ENCODE measurements around the gene LMOD2. TPM values are rescaled to one million over a fixed set of nuclear protein-coding genes. Genes with fewer than 3 reads are reported as not detected.
"Not testable (repeated sequence)": the region's sequence is repeated elsewhere in the genome, so short reads cannot be mapped to it uniquely, and the experiment has no call there.

Gene LMOD2
- total RNA-seq, 2 donors from 2014 or later = not detected

DNA sequence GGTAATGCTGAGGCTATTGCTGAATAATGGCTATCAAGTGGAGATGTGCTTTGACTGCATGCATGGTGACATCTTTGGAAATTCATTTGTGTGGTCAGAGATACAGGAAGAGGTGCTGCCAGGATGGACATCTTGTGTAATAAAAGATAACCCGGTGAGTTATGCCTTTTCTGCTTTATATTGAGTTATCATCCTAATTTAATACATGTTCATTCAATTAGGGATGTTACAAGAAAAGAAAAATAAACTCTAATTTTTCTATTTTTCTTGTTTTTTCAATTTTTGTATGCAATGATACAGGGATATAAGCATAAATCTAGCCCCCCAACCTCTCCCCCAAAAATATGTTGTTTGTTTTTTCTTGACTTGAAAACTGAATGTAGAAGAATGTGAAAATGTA, 26.4 kb upstream of the LMOD2 start:
- DNase-seq (no peak), ATAC-seq (replicated peaks in 1 of 2) (no peak)
- Mint-ChIP-seq H3K36me3 (ENCODE audit: insufficient read depth in 2 of 2) (no peaks in the 10 kb centered on the region), H3K4me3 (no peak overlapping the region), H3K27ac (no peak overlapping the region), H3K9me3 (no peaks in the 10 kb centered on the region), H3K4me1 (ENCODE audit: low read depth) (no peaks in the 10 kb centered on the region), H3K27me3 (ENCODE audit: low read depth) (peaks cover 5% of the 10 kb centered on the region)

DNA sequence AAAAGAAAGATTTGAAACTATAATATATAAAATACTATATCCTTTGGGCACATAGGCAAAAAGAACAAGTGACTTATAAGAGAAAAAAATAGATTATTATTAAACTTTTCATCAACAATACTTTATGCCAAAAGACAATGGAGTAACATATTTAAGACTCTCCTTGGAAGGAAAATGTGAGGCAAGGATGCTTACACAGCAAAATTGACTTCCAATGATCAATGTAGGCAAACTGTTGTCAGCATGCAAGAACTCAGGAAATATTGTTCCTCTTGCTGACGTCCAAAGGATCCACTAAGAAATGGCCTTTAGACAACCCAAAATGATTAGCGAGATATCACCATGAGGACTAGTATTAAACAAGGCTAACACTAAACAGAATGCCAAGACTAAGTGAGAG, 22.9 kb upstream of the LMOD2 start:
- ATAC-seq (replicated peaks in 1 of 2) (no peak), DNase-seq (no peak)
- Mint-ChIP-seq H3K27me3 (ENCODE audit: low read depth) (peaks cover 13% of the 10 kb centered on the region), H3K4me1 (ENCODE audit: low read depth) (no peaks in the 10 kb centered on the region), H3K27ac (no peak overlapping the region), H3K9me3 (no peaks in the 10 kb centered on the region), H3K36me3 (ENCODE audit: insufficient read depth in 2 of 2) (no peaks in the 10 kb centered on the region), H3K4me3 (no peak overlapping the region)

DNA sequence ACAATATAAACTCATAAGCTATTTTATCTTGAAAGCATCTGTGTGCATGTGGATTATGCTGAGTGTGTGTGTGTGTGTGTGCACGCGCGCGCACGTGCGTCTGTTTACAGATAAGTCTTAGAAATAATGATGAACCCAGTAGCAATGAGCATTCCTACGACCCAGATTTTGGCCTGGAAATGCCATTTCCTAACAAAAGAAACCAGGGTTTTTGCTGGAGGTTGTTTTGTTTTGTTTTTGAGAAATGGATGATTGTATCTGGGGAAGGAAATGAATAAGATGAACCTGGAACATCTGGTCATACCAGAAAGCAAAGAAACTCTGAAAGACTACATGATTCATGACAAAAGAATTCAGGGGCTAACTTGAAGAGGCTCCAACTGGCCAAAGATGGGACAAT, 22.1 kb upstream of the LMOD2 start:
- H3K36me3 Mint-ChIP-seq (ENCODE audit: insufficient read depth in 2 of 2) = no peaks in the 10 kb centered on the region
- no peak overlapping the region for H3K27ac Mint-ChIP-seq
- ATAC-seq (replicated peaks in 1 of 2) = no peak
- DNase-seq = no peak
- H3K4me3 Mint-ChIP-seq = no peak overlapping the region
- H3K9me3 Mint-ChIP-seq = no peaks in the 10 kb centered on the region
- H3K27me3 Mint-ChIP-seq (ENCODE audit: low read depth) = peaks cover 19% of the 10 kb centered on the region
- no peaks in the 10 kb centered on the region for H3K4me1 Mint-ChIP-seq (ENCODE audit: low read depth)

DNA sequence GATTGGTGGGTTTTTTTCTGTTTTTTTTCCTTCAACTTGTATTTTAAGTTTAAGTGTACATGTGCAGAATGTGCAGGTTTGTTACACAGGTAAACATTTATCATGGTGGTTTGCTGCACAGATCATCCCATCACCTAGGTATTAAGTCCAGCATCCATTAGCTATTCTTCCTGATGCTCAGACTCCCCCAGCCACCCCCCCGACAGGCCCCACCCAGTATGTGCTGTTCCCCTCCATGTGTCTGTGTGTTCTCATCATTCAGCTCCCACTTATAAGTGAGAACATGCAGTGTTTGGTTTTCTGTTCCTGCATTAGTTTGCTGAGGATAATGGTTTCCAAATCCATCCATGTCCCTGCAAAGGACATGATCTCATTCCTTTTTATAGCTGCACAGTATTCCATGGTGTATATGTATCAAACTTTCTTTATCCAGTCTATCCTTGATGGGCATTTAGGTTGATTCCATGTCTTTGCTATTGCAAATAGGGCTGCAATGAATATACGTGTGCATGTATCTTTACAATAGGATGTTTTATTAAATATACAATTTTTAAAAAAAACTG, 21.6 kb upstream of the LMOD2 start:
- ATAC-seq (replicated peaks in 1 of 2); H3K4me1 Mint-ChIP-seq (ENCODE audit: low read depth); H3K9me3 Mint-ChIP-seq; H3K27ac Mint-ChIP-seq; H3K4me3 Mint-ChIP-seq; DNase-seq; H3K36me3 Mint-ChIP-seq (ENCODE audit: insufficient read depth in 2 of 2): not testable (repeated sequence)
- peaks cover 19% of the 10 kb centered on the region for H3K27me3 Mint-ChIP-seq (ENCODE audit: low read depth)

DNA sequence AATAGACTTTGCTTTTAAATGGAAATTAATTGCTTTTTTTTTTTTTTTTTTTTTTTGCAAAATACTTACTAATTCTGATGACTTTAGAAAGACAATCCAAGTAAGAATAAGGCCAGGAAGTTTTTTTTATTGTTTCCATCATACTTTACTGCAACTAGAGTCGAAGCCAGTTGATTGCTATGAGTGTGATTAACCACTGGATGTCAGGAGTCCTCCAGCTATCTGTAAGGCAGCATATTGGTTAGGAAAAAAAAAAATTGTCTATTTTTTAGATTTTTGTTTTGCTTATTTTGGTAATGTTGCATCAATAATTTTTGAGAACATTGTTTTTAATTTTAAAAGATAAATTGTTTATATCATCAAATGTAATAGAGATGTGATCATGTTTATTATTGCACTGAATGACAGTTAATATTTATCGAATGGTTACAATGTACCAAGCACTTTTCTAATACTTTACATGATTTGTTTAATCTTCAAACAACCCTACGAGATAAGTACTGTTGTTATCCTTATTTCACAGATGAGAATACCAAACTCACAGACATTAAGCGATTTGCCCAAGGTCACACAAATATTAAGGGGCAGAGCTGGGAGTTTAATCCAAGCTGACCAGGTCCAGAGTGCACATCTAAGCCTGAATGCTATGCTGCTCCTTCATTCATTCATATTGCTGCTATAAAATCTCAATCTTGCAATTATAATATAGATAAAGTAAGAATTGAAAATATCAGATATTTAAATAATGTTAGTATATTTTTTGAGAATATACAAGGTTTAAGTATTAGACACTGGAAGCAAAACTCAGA, 19.9 kb upstream of the LMOD2 start:
- no peak for DNase-seq
- no peak overlapping the region for H3K27ac Mint-ChIP-seq

DNA sequence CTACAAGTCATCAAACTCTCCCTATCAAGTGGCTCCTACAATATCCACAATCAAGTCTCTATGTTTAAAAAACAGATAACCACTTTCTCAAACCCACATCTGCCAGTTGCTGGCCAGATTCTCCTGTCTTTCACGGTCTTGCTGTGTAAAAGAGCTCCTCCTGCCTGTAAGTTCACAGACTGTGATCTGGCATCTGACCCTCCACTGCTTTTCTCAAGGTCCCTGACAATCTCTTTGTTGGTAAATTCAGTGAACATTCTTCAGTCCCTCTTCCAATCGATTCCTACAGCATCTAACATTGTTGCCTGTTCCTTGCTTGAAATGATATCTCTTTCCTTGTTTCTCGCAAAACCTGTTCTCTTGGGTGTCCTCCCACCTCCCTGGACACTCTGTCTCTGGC, 18.5 kb upstream of the LMOD2 start:
- no peak overlapping the region for H3K4me3 Mint-ChIP-seq

More for the DNA sequence above, 19.9 kb upstream of the LMOD2 start:
- ATAC-seq (replicated peaks in 1 of 2) = no peak
- Mint-ChIP-seq H3K36me3 (ENCODE audit: insufficient read depth in 2 of 2) (no peaks in the 10 kb centered on the region), H3K4me1 (ENCODE audit: low read depth) (no peaks in the 10 kb centered on the region), H3K27me3 (ENCODE audit: low read depth) (peaks cover 21% of the 10 kb centered on the region), H3K4me3 (no peak overlapping the region), H3K9me3 (no peaks in the 10 kb centered on the region)

DNA sequence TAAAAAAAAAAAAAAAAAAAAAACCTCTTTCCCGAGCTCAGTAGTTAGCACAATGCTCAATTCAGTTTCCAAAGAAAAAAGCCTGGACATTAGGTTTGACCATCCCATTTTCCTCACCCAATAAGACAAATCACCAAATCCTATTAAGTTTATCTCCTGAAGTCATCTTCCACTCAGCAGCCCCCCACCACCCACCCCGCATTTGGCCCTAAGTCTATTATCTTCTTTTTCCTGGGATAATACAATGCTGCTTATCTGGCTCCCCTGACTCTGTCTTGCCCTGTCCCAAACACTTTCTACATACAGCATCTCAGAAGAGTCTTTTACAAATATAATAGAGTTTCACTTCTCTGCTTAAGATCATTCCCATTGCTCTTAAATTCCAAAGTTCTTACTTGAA, 17.8 kb upstream of the LMOD2 start:
- H3K9me3 Mint-ChIP-seq = no peaks in the 10 kb centered on the region
- no peaks in the 10 kb centered on the region for H3K4me1 Mint-ChIP-seq (ENCODE audit: low read depth)
- H3K27me3 Mint-ChIP-seq (ENCODE audit: low read depth) = peaks cover 34% of the 10 kb centered on the region

More for the DNA sequence above, 18.5 kb upstream of the LMOD2 start:
- DNase-seq (no peak), ATAC-seq (replicated peaks in 1 of 2) (no peak)
- H3K36me3 Mint-ChIP-seq (ENCODE audit: insufficient read depth in 2 of 2) = no peaks in the 10 kb centered on the region
- H3K27me3 Mint-ChIP-seq (ENCODE audit: low read depth) = peaks cover 29% of the 10 kb centered on the region
- no peaks in the 10 kb centered on the region for H3K9me3 Mint-ChIP-seq
- no peaks in the 10 kb centered on the region for H3K4me1 Mint-ChIP-seq (ENCODE audit: low read depth)
- H3K27ac Mint-ChIP-seq = no peak overlapping the region

DNA sequence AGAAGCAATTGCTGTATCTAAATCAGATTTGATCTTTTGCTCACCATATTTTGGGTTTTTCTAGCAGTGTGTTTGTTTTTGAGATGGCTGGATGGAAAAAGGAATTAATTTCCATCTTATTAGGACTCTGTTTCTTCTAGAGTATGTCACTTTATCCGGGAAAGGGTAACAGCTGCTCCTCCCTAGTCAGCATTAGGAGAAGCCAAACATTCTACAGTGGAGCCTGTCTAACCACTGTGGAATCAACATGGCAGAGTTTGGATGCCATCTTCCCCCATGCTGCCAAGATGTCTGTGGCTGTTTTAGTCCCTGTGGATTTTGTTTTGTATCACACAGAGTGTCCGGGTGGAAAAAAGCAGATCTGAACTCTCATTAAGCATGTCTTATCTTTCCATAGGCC, 16.0 kb upstream of the LMOD2 start:
- Mint-ChIP-seq H3K27ac (no peak overlapping the region), H3K36me3 (ENCODE audit: insufficient read depth in 2 of 2) (no peaks in the 10 kb centered on the region), H3K4me1 (ENCODE audit: low read depth) (no peaks in the 10 kb centered on the region), H3K9me3 (no peaks in the 10 kb centered on the region), H3K4me3 (no peak overlapping the region), H3K27me3 (ENCODE audit: low read depth) (peaks cover 50% of the 10 kb centered on the region)
- no peak for DNase-seq
- no peak for ATAC-seq (replicated peaks in 1 of 2)

More for the DNA sequence above, 17.8 kb upstream of the LMOD2 start:
- no peaks in the 10 kb centered on the region for H3K36me3 Mint-ChIP-seq (ENCODE audit: insufficient read depth in 2 of 2)
- H3K27ac Mint-ChIP-seq = no peak overlapping the region
- H3K4me3 Mint-ChIP-seq = no peak overlapping the region
- DNase-seq = no peak
- ATAC-seq (replicated peaks in 1 of 2) = no peak

DNA sequence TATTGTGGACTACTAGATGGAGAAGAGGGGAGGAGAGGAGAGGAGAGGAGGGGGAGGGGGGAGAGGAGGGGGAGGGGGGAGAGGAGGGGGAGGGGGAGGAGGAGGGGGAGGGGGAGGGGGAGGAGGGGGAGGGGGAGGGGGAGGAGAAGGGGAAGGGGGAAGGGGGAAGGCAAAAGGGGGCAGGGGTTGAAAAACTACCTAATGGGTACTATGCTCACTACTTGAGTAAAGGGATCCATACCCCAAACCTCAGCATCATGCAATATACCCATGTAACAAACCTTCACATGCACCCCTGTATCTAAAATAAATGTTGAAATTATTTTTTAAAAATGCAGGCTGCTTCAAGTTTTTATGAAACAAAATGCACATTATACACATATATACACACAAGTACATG, 15.1 kb upstream of the LMOD2 start:
- H3K4me1 Mint-ChIP-seq (ENCODE audit: low read depth) = no peaks in the 10 kb centered on the region
- peaks cover 50% of the 10 kb centered on the region for H3K27me3 Mint-ChIP-seq (ENCODE audit: low read depth)
- H3K27ac Mint-ChIP-seq = no peak overlapping the region
- ATAC-seq (replicated peaks in 1 of 2) (no peak), DNase-seq (no peak)
- no peak overlapping the region for H3K4me3 Mint-ChIP-seq
- no peaks in the 10 kb centered on the region for H3K36me3 Mint-ChIP-seq (ENCODE audit: insufficient read depth in 2 of 2)
- H3K9me3 Mint-ChIP-seq = no peaks in the 10 kb centered on the region

DNA sequence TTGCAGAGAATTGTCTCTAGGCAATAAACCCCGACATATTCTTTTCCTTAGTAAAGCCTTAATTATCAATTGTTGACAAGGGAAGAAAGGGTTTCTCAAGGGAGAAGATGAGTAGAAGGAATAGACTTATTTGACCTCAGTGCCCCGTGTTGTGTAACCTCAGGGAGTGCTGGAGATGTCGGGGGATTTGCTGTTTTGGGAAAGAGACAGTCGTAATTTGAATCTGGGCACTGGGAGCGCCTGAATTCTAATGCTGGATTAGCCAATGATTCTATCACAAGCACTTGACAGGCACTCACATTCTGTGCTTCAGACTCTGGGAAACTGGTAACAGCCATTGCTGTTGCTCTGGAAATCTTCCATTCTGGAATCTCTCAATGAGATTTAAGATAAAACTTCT, 13.8 kb upstream of the LMOD2 start:
- Mint-ChIP-seq H3K27me3 (ENCODE audit: low read depth) (peaks cover 54% of the 10 kb centered on the region), H3K4me1 (ENCODE audit: low read depth) (no peaks in the 10 kb centered on the region)
- no peak for ATAC-seq (replicated peaks in 1 of 2)

DNA sequence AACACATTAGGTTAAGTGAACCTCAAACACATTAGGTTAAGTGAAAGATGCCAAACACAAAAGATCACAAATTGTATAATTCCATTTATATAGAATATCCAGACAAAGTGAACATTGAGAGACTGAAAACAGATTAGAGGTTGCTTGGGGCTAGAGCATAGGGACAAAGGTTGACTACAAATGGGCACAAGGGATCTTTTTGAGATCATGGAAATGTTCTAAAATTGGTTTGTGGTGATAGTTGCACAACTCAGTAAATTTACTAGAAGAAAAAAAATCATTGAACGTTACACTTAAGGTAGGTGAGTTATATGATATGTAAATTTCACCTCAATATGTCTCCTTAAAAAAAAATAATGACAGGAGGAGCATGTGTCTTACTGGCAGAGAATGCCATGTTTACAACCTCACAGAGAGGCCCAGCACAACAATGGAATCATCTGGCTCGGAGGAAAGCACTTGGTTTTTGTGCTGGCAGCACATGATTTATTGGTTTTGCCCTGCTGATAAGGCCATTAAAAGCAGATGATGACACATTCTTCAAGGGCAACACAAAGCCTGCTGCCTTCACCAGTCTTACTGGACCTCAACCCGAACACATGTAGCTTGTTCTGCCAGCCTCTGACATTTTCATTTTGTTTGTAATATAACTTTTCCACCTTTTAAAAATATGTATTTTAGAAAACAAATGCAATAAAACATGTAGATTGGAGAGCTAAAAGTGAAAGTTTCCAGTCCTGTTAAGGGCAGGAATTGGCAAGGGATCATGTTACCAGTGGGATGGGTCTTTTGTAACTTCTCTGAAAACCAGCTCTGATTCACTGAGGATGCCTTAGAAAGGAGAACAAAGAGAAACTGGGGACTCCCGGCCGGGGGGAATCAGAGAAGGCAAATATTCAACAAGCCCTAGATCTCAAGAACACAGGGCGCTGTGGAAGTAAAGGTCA, 11.9 kb upstream of the LMOD2 start:
- Mint-ChIP-seq H3K27ac (no peak overlapping the region), H3K36me3 (ENCODE audit: insufficient read depth in 2 of 2) (no peaks in the 10 kb centered on the region), H3K9me3 (no peaks in the 10 kb centered on the region), H3K4me1 (ENCODE audit: low read depth) (no peaks in the 10 kb centered on the region), H3K27me3 (ENCODE audit: low read depth) (peaks cover 41% of the 10 kb centered on the region), H3K4me3 (no peak overlapping the region)
- ATAC-seq (replicated peaks in 1 of 2) (no peak), DNase-seq (no peak)

More for the DNA sequence above, 13.8 kb upstream of the LMOD2 start:
- no peak overlapping the region for H3K27ac Mint-ChIP-seq
- H3K4me3 Mint-ChIP-seq = no peak overlapping the region
- no peaks in the 10 kb centered on the region for H3K9me3 Mint-ChIP-seq
- H3K36me3 Mint-ChIP-seq (ENCODE audit: insufficient read depth in 2 of 2) = no peaks in the 10 kb centered on the region
- no peak for DNase-seq

DNA sequence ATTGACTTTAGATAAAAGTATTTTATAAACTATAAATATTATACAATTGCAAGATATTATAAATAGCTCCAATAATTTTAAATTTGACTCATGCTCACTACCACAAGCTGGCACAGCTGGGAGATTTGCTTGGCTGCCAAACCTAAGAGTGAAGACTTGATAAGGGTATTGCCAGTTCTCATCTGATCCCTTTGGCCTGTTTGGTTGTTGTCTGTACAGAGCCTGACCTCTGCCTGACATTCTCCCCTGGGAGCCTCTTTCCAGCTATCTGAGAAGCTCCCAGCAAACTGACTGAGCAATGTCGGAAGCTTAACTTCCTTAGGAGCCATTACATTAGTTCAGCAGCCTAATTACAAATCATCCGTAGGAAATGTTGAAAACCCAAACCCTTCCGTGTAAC, 10.2 kb upstream of the LMOD2 start:
- H3K9me3 Mint-ChIP-seq = no peaks in the 10 kb centered on the region
- H3K4me1 Mint-ChIP-seq (ENCODE audit: low read depth) = no peaks in the 10 kb centered on the region
- H3K27ac Mint-ChIP-seq = no peak overlapping the region
- DNase-seq = no peak
- H3K36me3 Mint-ChIP-seq (ENCODE audit: insufficient read depth in 2 of 2) = no peaks in the 10 kb centered on the region
- no peak for ATAC-seq (replicated peaks in 1 of 2)
- H3K27me3 Mint-ChIP-seq (ENCODE audit: low read depth) = peaks cover 40% of the 10 kb centered on the region
- H3K4me3 Mint-ChIP-seq = no peak overlapping the region

DNA sequence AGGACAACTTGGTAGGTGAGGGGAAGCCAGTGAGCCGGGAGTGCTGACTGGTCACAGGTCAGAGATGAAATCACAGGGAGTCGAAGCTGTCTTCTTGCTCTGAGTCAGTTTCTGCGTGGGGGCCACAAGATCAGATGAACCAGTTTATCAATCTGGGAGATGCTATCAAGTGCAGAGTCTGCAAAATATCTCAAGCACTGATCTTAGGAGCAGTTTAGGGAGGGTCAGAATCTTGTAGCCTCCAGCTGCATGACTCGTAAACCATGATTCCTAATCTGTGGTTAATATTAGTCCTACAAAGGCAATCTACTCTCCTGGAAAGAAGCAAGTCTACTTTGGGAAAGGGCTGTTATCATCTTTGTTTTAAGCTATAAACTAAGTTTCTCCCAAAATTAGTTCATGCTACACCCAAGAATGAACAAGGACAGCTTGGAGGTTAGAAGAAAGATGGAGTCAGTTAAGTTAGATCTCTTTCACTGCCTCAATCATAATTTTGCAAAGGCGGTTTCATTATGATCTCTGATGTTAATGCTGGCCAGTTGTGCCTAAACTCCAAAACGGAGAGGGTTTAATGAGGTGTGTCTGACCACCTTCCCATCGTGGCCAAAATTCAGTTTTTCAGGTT, 8.4 kb upstream of the LMOD2 start:
- DNase-seq = no peak
- H3K27ac Mint-ChIP-seq = no peak overlapping the region
- no peak overlapping the region for H3K4me3 Mint-ChIP-seq
- ATAC-seq (replicated peaks in 1 of 2) = no peak
- H3K4me1 Mint-ChIP-seq (ENCODE audit: low read depth) = no peaks in the 10 kb centered on the region
- no peaks in the 10 kb centered on the region for H3K9me3 Mint-ChIP-seq
- peaks cover 30% of the 10 kb centered on the region for H3K27me3 Mint-ChIP-seq (ENCODE audit: low read depth)
- no peaks in the 10 kb centered on the region for H3K36me3 Mint-ChIP-seq (ENCODE audit: insufficient read depth in 2 of 2)
